Sigmoid colon (tissue), 7 donors: Measurements from ENCODE around the gene USP21. TPM values are rescaled to one million over a fixed set of nuclear protein-coding genes. Genes with fewer than 3 reads are reported as not detected.

Experiments
- DNase-seq: peaks from one replicate; pipeline ENCODE4 v3.0.0-alpha.2; 2019
- H3K27ac ChIP-seq, 4 donors: fragments of 200-600 bp; sonication (generic); one replicate each; pipeline ENCODE4 v1.5.1; 2016 to 2019; ENCODE audit warnings: mild to moderate bottlenecking in 1 of 4
- H3K27me3 ChIP-seq, 3 donors: fragments of 200-600 bp; sonication (generic); one replicate each; pipeline ENCODE4 v1.5.1; 2019; ENCODE audit warnings: mild to moderate bottlenecking in 1 of 3
- H3K36me3 ChIP-seq, 4 donors: fragments of 200-600 bp; sonication (generic); one replicate each; pipeline ENCODE4 v1.5.1; 2016 to 2019
- H3K4me1 ChIP-seq, 4 donors: fragments of 200-600 bp; sonication (generic); one replicate each; pipeline ENCODE4 v1.5.1; 2017 to 2019
- H3K4me3 ChIP-seq, 4 donors: fragments of 200-600 bp; sonication (generic); one replicate each; pipeline ENCODE4 v1.5.1; 2017 to 2019; ENCODE audit warnings: mild to moderate bottlenecking in 2 of 4, moderate library complexity in 1 of 4
- H3K9me3 ChIP-seq, 4 donors: fragments of 200-600 bp in 3 of 4; sonication (generic) in 3 of 4; one replicate each; pipeline versions ENCODE4 v1.5.1 to v1.6.1; 2013 to 2019
- CTCF ChIP-seq, 4 experiments: fragments of 450-650 bp in 3 of 4; fragments of 200-600 bp in 1 of 4; IDR thresholded peaks; one replicate each; pipeline ENCODE4 v1.5.1; 2016 to 2019; ENCODE audit warnings: antibody characterized with exemption in 4 of 4, mild to moderate bottlenecking in 3 of 4, moderate library complexity in 2 of 4
- EP300 ChIP-seq, 4 donors: sonication (generic); formaldehyde crosslinking; IDR thresholded peaks; one replicate each; pipeline ENCODE4 v1.6.1; 2017; ENCODE audit warnings: antibody characterized with exemption in 4 of 4
- POLR2A ChIP-seq, 2 donors: fragments of 450-650 bp; IDR thresholded peaks; one replicate each; pipeline ENCODE4 v1.6.1; 2016; ENCODE audit warnings: antibody characterized with exemption in 2 of 2, mild to moderate bottlenecking in 2 of 2, moderate library complexity in 2 of 2
- POLR2AphosphoS5 ChIP-seq, 4 donors: sonication (generic); formaldehyde crosslinking; IDR thresholded peaks; one replicate each; pipeline ENCODE4 v1.6.1; 2017; ENCODE audit warnings: antibody characterized with exemption in 4 of 4
- WGBS, 2 donors: extraction: QIAGEN DNeasy Blood & Tissue Kit; methylation state at CpG; one replicate each; pipeline ENCODE4 v1.1.7; 2013; 5-methylcytosine and 5-hydroxymethylcytosine counted together
- intact Hi-C: fragments of 100-400 bp; cut with DNase I; formaldehyde crosslinking; loops from one replicate; pipeline ENCODE4 v1.15.1; 2023
- polyA plus RNA-seq, 3 donors: library from polyadenylated mRNA; stranded (reverse); fragments of 200-250 nt; gene quantifications; one replicate each; pipeline ENCODE4 v1.2.3, GENCODE V29; 2013
- total RNA-seq, 4 donors: library from RNA; depleted of rRNA; stranded (reverse); fragments of >200 nt; gene quantifications; one replicate each; pipeline ENCODE4 v1.1.0, GENCODE V29; 2016
- donor health status: healthy with polysubstance abuse.
- donor health status: Bipolar disorder and iron deficiency.
- donor health status: healthy.

USP21 gene
- total and polyA plus RNA-seq, 7 donors = 11.4 to 24.1 (median 16.2) TPM

- peaks cover 0 to 87% (median 69%) of the 10 kb centered on the region in 4 donors for H3K4me1 ChIP-seq
- H3K27ac ChIP-seq = peak overlapping the region; percentile 94 to 97 (median 96)
- peaks cover 0 to 15% (median 2%) of the 10 kb centered on the region in 4 donors for H3K36me3 ChIP-seq
- H3K4me3 ChIP-seq = no peak overlapping the region
- no peak for TF ChIP-seq EP300 (IDR thresholded peaks at IDR 0.05)
- TF ChIP-seq POLR2AphosphoS5 (IDR thresholded peaks at IDR 0.05) = no peak
- TF ChIP-seq CTCF (IDR thresholded peaks at IDR 0.05) = no peak
- no peak for TF ChIP-seq POLR2A (IDR thresholded peaks at IDR 0.05)
- no peak for DNase-seq
- 65 to 69% methylated on average over 5 of the region's 5 CpGs for WGBS, 2 donors
- intact Hi-C loops = loop anchor here (2.0 kb wide), 1 partner anchor 189 kb away; no protein-coding TSS in a partner anchor
- H3K27me3 ChIP-seq = no peaks in the 10 kb centered on the region
- no peaks in the 10 kb centered on the region for H3K9me3 ChIP-seq
Observed at GRCh38 chr1:161199506-161200139, 40.3 kb downstream of the USP21 start.

GRCh38 chr1:161200421-161200991 is 41.2 kb downstream of the USP21 start:
- peaks cover 0 to 20% (median 2%) of the 10 kb centered on the region in 4 donors for H3K36me3 ChIP-seq
- DNase-seq = no peak
- H3K4me3 ChIP-seq = peak overlapping the region in 1 of 4 donors; percentile 75
- intact Hi-C loops = loop anchor here (2.0 kb wide), 1 partner anchor 188 kb away; no protein-coding TSS in a partner anchor
- 73 to 80% methylated on average over 5 of the region's 5 CpGs for WGBS, 2 donors
- TF ChIP-seq EP300 (IDR thresholded peaks at IDR 0.05) (no peak), POLR2AphosphoS5 (IDR thresholded peaks at IDR 0.05) (no peak), POLR2A (IDR thresholded peaks at IDR 0.05) (no peak), CTCF (IDR thresholded peaks at IDR 0.05) (no peak)
- H3K27ac ChIP-seq = peak overlapping the region; percentile 94 to 97 (median 96)
- peaks cover 0 to 88% (median 73%) of the 10 kb centered on the region in 4 donors for H3K4me1 ChIP-seq
- H3K27me3 ChIP-seq = no peaks in the 10 kb centered on the region
- no peaks in the 10 kb centered on the region for H3K9me3 ChIP-seq

- peaks cover 0 to 88% (median 75%) of the 10 kb centered on the region in 4 donors for H3K4me1 ChIP-seq
- WGBS, 2 donors = 76 to 79% methylated on average over 13 of the region's 13 CpGs
- peaks cover 0 to 27% (median 5%) of the 10 kb centered on the region in 4 donors for H3K36me3 ChIP-seq
- intact Hi-C loops = loop anchor here (2.0 kb wide), 1 partner anchor 188 kb away; no protein-coding TSS in a partner anchor
- TF ChIP-seq EP300 (IDR thresholded peaks at IDR 0.05) (peak in 2 of 4 donors; percentile 3 to 23), POLR2AphosphoS5 (IDR thresholded peaks at IDR 0.05) (peak in 1 of 4 donors; percentile 39), CTCF (IDR thresholded peaks at IDR 0.05) (no peak), POLR2A (IDR thresholded peaks at IDR 0.05) (no peak)
- H3K27ac ChIP-seq = peak overlapping the region; percentile 94 to 97 (median 96)
- DNase-seq = peak; percentile 90
- H3K4me3 ChIP-seq = peak overlapping the region; percentile 75 to 83 (median 78)
- no peaks in the 10 kb centered on the region for H3K9me3 ChIP-seq
- H3K27me3 ChIP-seq = no peaks in the 10 kb centered on the region
Observed at GRCh38 chr1:161200992-161201835, 41.9 kb downstream of the USP21 start.

GRCh38 chr1:161201836-161202712 is 42.8 kb downstream of the USP21 start, which contains the start of gene NDUFS2:
Gene NDUFS2 (plus strand): TSS chr1:161202367. CDS start chr1:161202386, 19 bp downstream.
- Histone ChIP-seq H3K36me3 (peaks cover 0 to 36% (median 10%) of the 10 kb centered on the region in 4 donors), H3K4me1 (peaks cover 0 to 83% (median 74%) of the 10 kb centered on the region in 4 donors), H3K9me3 (no peaks in the 10 kb centered on the region), H3K4me3 (peak within 1 kb of the TSS; percentile 75 to 83 (median 78)), H3K27ac (peak within 1 kb of the TSS; percentile 94 to 97 (median 96)), H3K27me3 (no peaks in the 10 kb centered on the region)
- intact Hi-C loops = loop anchor here (1.0 to 2.0 kb wide), 2 partner anchors 24 to 187 kb away; partner anchors contain the start of gene TOMM40L
- WGBS, 2 donors = 2 to 5% methylated on average over 53 of the region's 53 CpGs
- DNase-seq = peak; percentile 100
- TF ChIP-seq CTCF (IDR thresholded peaks at IDR 0.05) = no peak
- peak; percentile 60 to 81 for TF ChIP-seq POLR2A (IDR thresholded peaks at IDR 0.05)
- TF ChIP-seq POLR2AphosphoS5 (IDR thresholded peaks at IDR 0.05) = peak; percentile 86 to 90 (median 88)
- peak in 1 of 4 donors; percentile 4 for TF ChIP-seq EP300 (IDR thresholded peaks at IDR 0.05)
